Activated naive CD8-positive, alpha-beta T cell treated with anti-CD3 and anti-CD28 coated beads, Interleukin-2, amount 50 U/mL, for 24 hours (primary cell): ENCODE results near the gene SUN1.

ENCODE experiments used
- ATAC-seq: fragments of 150-1000 bp; cut with Tn5 transposase; one replicate; pipeline ENCODE4 v1.10.0; 2021
- DNase-seq: peaks from one replicate; pipeline ENCODE4 v3.0.0; 2021
- H3K27ac Mint-ChIP-seq: one replicate; pipeline ENCODE4 v1.8.0; 2021; ENCODE audit warnings: mild to moderate bottlenecking, mixed read lengths
- H3K27me3 Mint-ChIP-seq: one replicate; pipeline ENCODE4 v1.8.0; 2021; ENCODE audit warnings: mixed read lengths
- H3K36me3 Mint-ChIP-seq: one replicate; pipeline ENCODE4 v1.8.0; 2021; ENCODE audit warnings: low read depth, mixed read lengths
- H3K4me1 Mint-ChIP-seq: one replicate; pipeline ENCODE4 v1.8.0; 2021; ENCODE audit warnings: mixed read lengths
- H3K4me3 Mint-ChIP-seq: one replicate; pipeline ENCODE4 v1.8.0; 2021; ENCODE audit warnings: mild to moderate bottlenecking, moderate library complexity, mixed read lengths
- H3K9me3 Mint-ChIP-seq: one replicate; pipeline ENCODE4 v1.8.0; 2021; ENCODE audit warnings: mixed read lengths

The SUN1 gene

DNA sequence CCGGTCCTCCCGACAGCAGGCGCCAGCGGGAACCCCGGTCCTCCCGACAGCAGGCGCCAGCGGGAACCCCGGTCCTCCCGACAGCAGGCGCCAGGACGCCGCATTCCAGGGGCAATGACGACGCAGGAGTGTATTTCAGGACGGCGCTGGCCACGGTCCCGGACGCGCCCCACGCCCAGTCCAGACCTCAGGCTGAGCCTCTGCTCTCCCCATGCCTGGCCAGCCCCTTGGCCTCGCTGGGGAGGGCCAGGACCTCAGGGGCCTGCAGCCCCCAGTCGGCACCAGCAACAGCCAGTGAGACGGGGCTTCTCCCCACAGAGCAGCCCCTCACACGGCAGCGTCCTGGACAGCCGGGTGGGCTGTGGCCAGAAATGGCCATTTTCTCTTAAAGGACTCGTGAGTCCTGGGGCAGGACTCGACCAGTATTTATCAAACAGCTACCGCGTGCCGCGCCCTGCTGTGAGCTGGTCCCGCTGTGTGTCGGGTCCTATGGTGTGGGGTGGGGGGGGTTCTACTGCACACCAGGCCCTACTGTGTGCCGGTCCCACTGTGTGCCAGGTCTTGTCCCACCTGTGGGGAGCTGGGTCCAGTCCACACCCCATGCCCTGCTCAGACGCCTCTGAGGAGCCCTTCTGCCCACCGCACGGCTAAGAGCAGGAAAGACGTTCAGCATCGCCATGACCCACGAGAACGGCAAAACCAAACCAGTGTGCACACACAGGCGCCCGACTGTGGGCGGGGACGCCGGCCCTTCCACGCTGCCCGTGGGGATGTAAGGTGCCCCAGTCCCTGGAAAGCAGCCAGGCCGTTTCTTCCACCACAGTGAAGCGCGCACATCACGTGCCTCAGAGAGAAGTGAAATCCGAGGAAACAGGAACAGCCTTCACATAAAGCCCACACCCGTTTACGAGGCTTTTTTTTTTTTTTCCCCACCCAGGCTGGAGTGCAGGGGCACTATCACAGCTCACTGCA lies 77.4 kb downstream of the SUN1 start:
- Mint-ChIP-seq H3K4me1 (peaks cover 12% of the 10 kb centered on the region), H3K27me3 (no peaks in the 10 kb centered on the region), H3K27ac (peak overlapping the region; percentile 54), H3K36me3 (no peaks in the 10 kb centered on the region), H3K9me3 (no peaks in the 10 kb centered on the region), H3K4me3 (peak overlapping the region; percentile 50)
- DNase-seq (peak; percentile 47), ATAC-seq (peak; percentile 20)

DNA sequence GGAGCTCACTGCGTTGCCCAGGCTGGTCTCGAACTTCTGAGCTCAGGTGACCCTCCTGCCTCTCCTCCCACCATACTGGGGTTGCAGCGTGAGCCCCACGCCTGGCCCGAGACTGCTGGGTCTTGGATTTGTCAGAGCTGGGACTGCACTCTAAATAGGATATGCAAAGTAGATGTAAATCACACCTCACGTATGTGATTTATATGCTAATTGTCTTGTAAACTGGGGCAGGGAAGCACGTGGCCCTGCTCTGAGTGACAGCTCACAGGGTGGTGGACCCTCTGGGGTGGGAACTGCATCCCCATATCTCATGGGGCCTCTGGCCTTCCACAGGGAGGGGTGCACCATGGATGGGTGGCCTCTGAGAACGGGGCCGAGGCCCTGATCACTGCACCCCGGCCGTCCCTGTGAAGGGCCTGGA lies 78.2 kb downstream of the SUN1 start:
- peak; percentile 30 for DNase-seq
- peak; percentile 45 for ATAC-seq
- Mint-ChIP-seq H3K4me1 (peaks cover 14% of the 10 kb centered on the region), H3K27me3 (no peaks in the 10 kb centered on the region), H3K9me3 (no peaks in the 10 kb centered on the region), H3K27ac (peak overlapping the region; percentile 54), H3K4me3 (peak overlapping the region; percentile 50), H3K36me3 (no peaks in the 10 kb centered on the region)

DNA sequence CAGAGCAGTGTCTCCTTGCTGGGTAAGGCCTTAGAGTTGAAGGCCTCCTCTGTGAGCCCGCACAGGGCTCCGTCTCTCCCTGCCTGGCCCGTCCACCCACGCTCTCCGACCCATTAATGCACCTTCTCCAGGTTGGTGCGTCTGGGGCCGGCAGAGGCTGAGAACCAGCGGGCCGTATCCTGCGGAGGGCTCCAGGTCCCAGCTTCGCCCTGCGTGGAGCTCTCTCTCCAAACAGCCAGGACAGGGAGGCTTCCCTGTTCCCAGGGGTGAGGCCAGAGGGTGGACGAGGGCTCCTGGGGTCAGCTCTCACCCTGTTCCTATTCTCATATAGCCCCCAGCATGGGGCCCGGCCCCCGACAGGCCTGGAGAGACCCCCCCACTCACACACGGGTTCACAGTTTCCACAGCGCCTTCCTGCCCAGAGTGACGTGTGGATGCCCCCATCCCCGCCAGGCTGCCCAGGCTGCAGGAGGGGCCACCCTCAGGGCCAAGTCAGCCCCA lies 78.7 kb downstream of the SUN1 start:
- H3K4me3 Mint-ChIP-seq: no peak overlapping the region
- no peaks in the 10 kb centered on the region for H3K36me3 Mint-ChIP-seq
- H3K27ac Mint-ChIP-seq: no peak overlapping the region
- H3K9me3 Mint-ChIP-seq: no peaks in the 10 kb centered on the region
- no peaks in the 10 kb centered on the region for H3K27me3 Mint-ChIP-seq
- H3K4me1 Mint-ChIP-seq: peaks cover 15% of the 10 kb centered on the region
- ATAC-seq (no peak), DNase-seq (no peak)

DNA sequence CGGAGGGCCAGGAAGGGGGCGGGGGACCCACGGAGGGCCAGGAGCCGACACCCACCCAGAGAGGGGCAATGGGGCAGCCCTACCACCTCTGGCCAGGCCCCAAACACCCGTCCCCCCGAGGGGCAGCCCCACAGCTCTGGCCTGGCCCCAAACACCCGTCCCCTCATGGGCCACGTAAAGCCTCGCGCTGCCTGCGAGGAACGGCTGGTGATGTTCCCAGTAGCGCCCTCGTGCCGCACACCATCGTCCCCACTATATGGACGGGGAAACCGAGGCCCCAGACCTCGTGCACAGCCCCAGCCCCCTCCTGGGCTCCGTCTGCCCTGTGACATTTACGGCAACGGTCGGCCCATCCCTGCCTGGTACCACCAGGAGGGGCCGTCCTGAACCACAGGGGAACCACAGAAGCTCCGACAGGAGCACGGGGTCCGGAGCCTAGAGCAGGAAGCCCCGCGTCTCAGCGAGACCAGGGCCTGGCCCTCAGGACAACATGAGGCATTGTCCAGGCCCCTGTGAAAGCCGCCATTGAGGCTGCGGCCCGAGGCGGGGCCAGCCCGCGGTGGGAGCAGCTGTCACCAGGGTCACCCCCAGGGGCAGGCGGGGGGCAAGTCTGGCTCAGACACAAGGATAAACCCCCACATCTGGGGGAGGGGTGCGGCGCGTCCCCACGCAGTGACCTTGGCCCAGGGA lies 79.7 kb downstream of the SUN1 start:
- ATAC-seq (no peak), DNase-seq (no peak)
- no peaks in the 10 kb centered on the region for H3K9me3 Mint-ChIP-seq
- no peak overlapping the region for H3K4me3 Mint-ChIP-seq
- H3K27ac Mint-ChIP-seq: no peak overlapping the region
- no peaks in the 10 kb centered on the region for H3K27me3 Mint-ChIP-seq
- no peaks in the 10 kb centered on the region for H3K36me3 Mint-ChIP-seq
- H3K4me1 Mint-ChIP-seq: peaks cover 19% of the 10 kb centered on the region

DNA sequence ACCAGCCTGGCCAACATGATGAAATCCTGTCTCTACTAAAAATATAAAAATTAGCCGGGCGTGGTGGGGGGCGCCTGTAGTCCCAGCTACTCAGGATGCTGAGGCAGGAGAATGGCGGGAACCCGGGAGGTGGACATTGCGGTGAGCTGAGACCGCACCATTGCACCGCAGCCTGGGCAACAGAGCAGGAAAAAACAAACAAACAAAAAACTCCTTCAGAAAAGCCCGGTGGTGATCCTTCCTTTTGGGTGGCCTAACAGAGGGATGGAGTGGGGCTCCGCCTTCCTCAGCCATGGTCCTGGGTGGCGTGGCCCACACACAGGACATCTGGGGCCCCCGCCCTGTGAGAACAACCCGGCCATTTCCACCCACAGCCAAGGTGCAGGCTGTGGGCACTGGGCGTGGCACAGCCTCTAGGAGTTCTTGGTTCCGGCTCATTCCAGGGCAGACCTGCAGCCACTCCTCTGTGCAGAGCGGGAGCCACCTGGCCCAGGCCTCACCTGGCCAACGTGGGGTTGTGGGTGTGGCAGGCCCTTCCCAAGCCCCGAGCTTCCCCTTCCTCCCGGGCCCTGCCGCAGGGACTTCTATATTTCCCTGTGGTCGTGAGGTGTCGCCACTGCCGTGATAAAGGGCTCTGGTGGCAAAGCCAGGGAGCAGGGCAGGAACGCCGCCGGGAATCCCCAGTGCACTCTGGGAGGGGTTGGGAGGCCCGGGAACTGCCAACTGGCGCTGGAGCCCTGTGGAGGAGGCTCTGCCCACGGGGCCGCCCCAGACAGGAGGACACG lies 81.7 kb downstream of the SUN1 start:
- DNase-seq: no peak
- H3K4me1 Mint-ChIP-seq: peaks cover 22% of the 10 kb centered on the region
- H3K27me3 Mint-ChIP-seq: no peaks in the 10 kb centered on the region
- no peaks in the 10 kb centered on the region for H3K9me3 Mint-ChIP-seq
- H3K27ac Mint-ChIP-seq: no peak overlapping the region
- ATAC-seq: no peak
- peaks cover 4% of the 10 kb centered on the region for H3K36me3 Mint-ChIP-seq
- H3K4me3 Mint-ChIP-seq: no peak overlapping the region

DNA sequence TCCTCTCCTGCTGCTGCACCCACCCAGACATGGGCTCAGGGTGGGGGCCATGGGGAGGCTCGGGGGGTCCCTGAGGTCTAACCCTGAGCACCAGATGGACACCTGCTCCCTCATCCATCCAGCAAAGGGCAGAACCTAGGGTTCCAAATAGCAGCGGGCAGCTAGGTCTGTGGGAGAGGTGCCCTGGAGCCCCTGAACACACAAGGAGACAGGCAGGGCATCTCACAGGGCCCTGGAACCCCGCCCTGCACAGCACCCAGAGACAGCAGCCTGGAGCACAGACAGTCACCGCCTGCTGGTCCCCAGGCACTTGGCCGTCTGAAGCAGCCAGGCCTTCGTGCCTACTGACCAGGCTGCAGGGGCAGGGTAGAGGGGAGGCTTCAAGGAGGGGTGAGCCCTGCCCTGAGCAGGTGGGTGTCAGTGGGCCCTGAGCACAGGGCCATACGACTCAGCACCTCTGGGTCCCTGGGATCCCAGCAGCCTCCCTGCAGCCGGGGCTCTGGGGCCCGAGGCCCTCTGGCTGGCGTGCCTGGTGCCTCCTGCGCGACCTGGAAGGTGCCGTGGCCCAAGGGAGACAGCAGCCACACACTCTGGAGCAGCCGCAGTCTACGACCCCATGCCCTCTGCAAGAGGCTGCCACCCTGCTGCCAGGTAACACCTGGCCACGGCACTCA lies 82.4 kb downstream of the SUN1 start:
- ATAC-seq: no peak
- Mint-ChIP-seq H3K4me1 (peaks cover 24% of the 10 kb centered on the region), H3K4me3 (no peak overlapping the region), H3K9me3 (no peaks in the 10 kb centered on the region), H3K36me3 (peaks cover 6% of the 10 kb centered on the region), H3K27me3 (no peaks in the 10 kb centered on the region), H3K27ac (no peak overlapping the region)
- no peak for DNase-seq

DNA sequence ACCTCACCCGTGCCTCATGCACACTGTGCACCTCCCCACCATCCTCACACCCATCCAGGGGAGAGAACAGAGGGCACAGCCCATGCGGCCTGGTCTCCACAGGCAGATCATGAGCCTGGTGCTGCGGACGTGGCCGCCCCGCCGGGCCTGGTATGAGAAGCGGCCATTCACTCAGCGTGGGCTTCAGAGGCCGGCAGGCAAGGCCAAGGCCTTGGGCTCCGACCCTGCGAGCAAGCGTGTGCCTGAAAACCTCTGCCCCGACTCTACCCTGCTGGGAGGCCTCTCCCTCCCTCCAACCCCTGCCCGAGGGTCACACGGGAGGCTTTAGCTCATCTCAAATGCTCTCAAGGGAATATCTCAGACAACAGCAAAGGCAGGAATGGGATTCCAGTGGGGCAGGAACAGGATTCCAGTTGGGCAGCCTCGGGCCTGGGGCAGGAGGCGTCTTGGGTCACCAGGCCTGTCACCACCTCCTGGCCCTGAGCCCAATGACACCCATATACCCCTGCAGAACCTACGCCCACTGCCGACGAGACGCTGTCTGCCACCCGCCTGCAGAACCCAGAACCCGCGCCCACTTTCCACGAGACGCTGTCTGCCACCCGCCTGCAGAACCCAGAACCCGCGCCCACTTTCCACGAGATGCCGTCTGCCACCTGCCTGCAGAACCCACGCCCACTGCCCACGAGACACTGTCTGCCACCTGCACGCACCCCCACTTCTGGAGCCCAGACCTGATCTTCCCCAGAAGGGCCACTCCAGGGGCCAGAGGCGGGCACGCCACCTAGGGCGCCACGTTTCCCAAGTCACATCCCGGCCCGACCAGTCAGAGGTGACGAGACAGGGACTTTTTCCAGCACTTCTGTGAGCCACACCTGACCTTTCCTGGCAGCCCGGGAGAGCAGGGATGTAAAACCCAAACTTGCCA lies 83.3 kb downstream of the SUN1 start:
- no peaks in the 10 kb centered on the region for H3K27me3 Mint-ChIP-seq
- H3K4me1 Mint-ChIP-seq: peaks cover 20% of the 10 kb centered on the region
- H3K4me3 Mint-ChIP-seq: no peak overlapping the region
- H3K36me3 Mint-ChIP-seq: peaks cover 6% of the 10 kb centered on the region
- DNase-seq (no peak), ATAC-seq (no peak)
- no peaks in the 10 kb centered on the region for H3K9me3 Mint-ChIP-seq
- no peak overlapping the region for H3K27ac Mint-ChIP-seq

DNA sequence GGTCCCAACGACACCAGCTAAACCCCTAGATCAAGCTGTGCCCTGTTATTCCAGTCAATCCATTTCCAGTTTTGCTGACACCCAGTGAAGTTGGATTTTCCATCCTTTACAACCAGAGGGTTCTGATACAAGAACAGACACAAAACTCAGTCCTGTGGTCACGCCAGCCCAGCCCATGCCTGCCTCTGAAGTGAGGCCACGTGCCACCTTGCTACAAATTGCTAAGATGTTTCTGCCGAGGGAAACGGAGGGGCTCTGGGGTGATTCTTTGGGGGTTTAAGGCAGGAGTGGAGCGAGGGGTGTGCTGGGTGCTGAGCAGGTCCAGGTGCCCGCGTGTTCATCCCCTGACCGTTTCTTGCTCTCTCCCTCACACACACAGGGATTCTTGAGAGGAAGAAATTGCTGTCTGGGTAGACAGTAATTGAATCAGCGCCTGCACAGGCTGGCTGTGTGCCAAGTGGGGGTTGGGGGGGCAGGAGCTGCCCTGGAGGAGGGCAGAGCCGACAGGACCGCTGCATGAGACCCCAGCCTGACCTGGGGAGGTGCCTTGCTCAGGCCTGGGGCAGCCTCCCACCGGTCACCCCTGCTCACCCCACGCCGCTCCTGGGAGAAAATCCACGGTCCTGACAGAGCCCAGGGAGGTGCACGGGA lies 84.1 kb downstream of the SUN1 start:
- no peak overlapping the region for H3K27ac Mint-ChIP-seq
- DNase-seq (no peak), ATAC-seq (no peak)
- no peaks in the 10 kb centered on the region for H3K9me3 Mint-ChIP-seq
- peaks cover 6% of the 10 kb centered on the region for H3K36me3 Mint-ChIP-seq
- no peak overlapping the region for H3K4me3 Mint-ChIP-seq
- no peaks in the 10 kb centered on the region for H3K27me3 Mint-ChIP-seq
- H3K4me1 Mint-ChIP-seq: peaks cover 27% of the 10 kb centered on the region

DNA sequence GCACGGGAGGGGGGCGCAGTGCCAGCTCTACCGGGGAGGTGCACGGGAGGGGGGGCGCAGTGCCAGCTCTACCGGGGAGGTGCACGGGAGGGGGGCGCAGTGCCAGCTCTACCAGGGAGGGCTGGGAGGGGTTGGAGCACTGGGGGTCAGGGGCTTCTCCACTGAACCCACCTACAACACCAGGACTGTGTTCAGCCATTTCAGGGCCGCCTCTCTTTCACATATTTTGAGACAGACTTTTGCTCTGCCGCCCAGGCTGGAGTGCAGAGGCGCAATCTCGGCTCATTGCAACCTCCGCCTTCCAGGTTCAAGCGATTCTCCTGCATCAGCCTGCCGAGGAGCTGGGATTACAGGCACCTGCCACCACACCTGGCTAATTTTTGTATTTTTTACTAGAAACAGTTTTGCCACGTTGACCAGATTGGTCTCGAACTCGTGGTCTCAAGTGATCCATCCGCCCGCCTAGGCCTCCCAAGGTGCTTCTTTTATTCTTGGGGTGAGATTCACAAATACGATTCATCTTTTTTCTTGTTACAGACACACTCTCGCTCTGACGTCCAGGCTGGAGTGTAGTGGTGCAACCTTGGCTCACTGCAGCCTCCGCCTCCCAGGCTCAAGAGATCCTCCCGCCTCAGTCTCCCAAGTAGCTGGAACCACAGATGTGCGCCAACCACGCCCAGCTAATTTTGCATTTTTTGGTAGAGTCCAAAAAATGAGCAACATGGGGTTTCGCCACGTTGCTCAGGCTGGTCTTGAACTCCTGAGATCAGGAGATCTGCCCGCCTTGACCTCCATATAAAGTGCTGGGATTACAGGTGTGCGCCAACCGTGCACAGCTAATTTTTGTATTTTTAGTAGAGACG lies 85.2 kb downstream of the SUN1 start:
- H3K4me3 Mint-ChIP-seq: no peak overlapping the region
- no peak for DNase-seq

DNA sequence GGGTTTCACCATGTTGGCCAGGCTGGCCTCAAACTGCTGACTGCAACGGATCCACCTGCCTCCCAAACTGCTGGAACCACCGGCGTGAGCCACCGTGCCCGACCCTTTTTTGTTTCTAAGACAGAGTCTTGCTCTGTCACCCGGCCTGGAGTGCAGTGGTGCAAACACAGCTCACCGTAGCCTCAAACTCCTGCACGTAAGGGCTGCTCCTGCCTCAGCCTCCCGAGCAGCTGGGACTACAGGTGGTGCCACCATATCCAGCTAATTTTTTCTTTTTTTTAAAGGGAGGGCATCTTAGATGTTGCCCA lies 85.8 kb downstream of the SUN1 start:
- Mint-ChIP-seq H3K27me3 (no peaks in the 10 kb centered on the region), H3K4me3 (no peak overlapping the region), H3K9me3 (no peaks in the 10 kb centered on the region), H3K36me3 (peaks cover 6% of the 10 kb centered on the region), H3K4me1 (peaks cover 37% of the 10 kb centered on the region), H3K27ac (no peak overlapping the region)
- ATAC-seq: no peak
- DNase-seq: no peak

More for the DNA sequence above, 85.2 kb downstream of the SUN1 start:
- peaks cover 6% of the 10 kb centered on the region for H3K36me3 Mint-ChIP-seq
- peaks cover 33% of the 10 kb centered on the region for H3K4me1 Mint-ChIP-seq
- H3K9me3 Mint-ChIP-seq: no peaks in the 10 kb centered on the region
- ATAC-seq: no peak
- H3K27me3 Mint-ChIP-seq: no peaks in the 10 kb centered on the region
- no peak overlapping the region for H3K27ac Mint-ChIP-seq

DNA sequence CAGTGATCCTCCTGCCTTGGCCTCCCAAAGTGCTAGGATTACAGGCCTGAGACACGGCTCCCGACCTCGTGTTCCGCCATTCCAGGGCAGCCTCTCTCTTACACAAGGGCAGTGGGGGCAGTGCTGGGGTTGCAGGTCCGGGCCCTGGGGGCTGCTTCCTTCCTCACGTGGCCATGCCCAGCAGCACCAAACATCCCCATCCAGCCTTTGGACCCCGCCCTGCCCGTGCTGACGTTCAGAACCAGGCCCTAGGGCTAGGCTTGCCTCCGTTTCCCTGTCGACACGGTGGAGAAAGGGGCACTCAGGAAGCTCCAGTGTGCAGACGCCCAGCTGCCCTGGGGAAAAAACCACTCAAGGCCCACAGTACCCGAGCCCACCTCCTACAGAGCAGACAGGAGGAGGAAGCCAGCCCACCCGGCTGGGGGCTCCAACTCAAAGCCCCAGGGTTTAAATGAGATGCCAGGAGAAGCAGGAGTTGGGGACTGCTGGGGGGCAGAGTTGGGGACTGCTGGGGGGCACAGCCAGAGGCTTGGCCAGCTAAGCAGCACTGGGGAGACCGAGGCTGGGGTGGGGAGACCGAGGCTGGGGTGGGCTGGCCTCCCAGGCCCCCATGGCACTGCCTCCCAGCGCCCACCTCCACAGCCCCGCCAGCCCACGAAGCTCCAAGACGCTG lies 86.3 kb downstream of the SUN1 start:
- H3K27ac Mint-ChIP-seq: no peak overlapping the region
- no peaks in the 10 kb centered on the region for H3K9me3 Mint-ChIP-seq
- H3K36me3 Mint-ChIP-seq: peaks cover 6% of the 10 kb centered on the region
- no peak overlapping the region for H3K4me3 Mint-ChIP-seq
- H3K27me3 Mint-ChIP-seq: no peaks in the 10 kb centered on the region
- ATAC-seq (no peak), DNase-seq (no peak)
- H3K4me1 Mint-ChIP-seq: peaks cover 42% of the 10 kb centered on the region

DNA sequence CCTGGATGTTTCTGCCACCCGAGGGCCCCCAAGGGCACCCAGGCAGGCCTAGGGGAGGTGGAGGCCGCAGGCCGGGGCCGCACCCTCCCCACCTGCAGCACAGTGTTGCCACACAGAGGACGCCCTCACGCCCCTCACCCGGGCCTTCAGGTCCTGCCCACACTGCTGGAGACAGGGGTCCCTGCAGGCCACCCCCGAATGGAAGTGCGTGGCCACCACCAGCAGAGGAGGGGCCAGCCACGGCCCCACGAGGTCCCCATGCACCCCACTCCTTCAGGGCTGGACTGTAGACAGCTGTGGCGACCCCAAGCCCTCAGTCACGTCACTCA lies 86.8 kb downstream of the SUN1 start:
- Mint-ChIP-seq H3K4me1 (peaks cover 44% of the 10 kb centered on the region), H3K9me3 (no peaks in the 10 kb centered on the region), H3K36me3 (peaks cover 6% of the 10 kb centered on the region), H3K27me3 (no peaks in the 10 kb centered on the region), H3K4me3 (no peak overlapping the region), H3K27ac (no peak overlapping the region)
- ATAC-seq (no peak), DNase-seq (no peak)
